ENCODE measurements around the gene MAML3. TPM values are rescaled to one million over a fixed set of nuclear protein-coding genes. Genes with fewer than 3 reads are reported as not detected.

MAML3 gene
- total RNA-seq, 1 donor from 2014 or later, result 9.5 TPM

- DNase-seq (ENCODE audit: low read depth, low spot score), result no peak
Measured at GRCh38 chr4:140078366-140078765, 75.6 kb downstream of the MAML3 start.

- no peak for DNase-seq (ENCODE audit: low read depth, low spot score)
Measured at GRCh38 chr4:140076307-140076706, 77.7 kb downstream of the MAML3 start.

GRCh38 chr4:140071806-140072205 is 82.2 kb downstream of the MAML3 start:
- DNase-seq (ENCODE audit: low read depth, low spot score), result no peak

GRCh38 chr4:140070973-140071372 is 83.0 kb downstream of the MAML3 start:
- no peak for DNase-seq (ENCODE audit: low read depth, low spot score)

- DNase-seq (ENCODE audit: low read depth, low spot score), result no peak
Measured at GRCh38 chr4:140070366-140070765, 83.6 kb downstream of the MAML3 start.

GRCh38 chr4:140069066-140069465 is 84.9 kb downstream of the MAML3 start:
- DNase-seq (ENCODE audit: low read depth, low spot score), result no peak

- no peak for DNase-seq (ENCODE audit: low read depth, low spot score)
Measured at GRCh38 chr4:140068271-140068670, 85.7 kb downstream of the MAML3 start.

- DNase-seq (ENCODE audit: low read depth, low spot score), result no peak
Measured at GRCh38 chr4:140066031-140066930, 87.7 kb downstream of the MAML3 start.

GRCh38 chr4:140065393-140065792 is 88.6 kb downstream of the MAML3 start:
- DNase-seq (ENCODE audit: low read depth, low spot score), result no peak

- no peak for DNase-seq (ENCODE audit: low read depth, low spot score)
Measured at GRCh38 chr4:140061659-140062289, 92.2 kb downstream of the MAML3 start.

- DNase-seq (ENCODE audit: low read depth, low spot score), result no peak
Measured at GRCh38 chr4:140061194-140061593, 92.8 kb downstream of the MAML3 start.

- no peak for DNase-seq (ENCODE audit: low read depth, low spot score)
Measured at GRCh38 chr4:140059159-140059558, 94.8 kb downstream of the MAML3 start.

- DNase-seq (ENCODE audit: low read depth, low spot score), result no peak
Measured at GRCh38 chr4:140057701-140058100, 96.3 kb downstream of the MAML3 start.

GRCh38 chr4:140056015-140056414 is 98.0 kb downstream of the MAML3 start:
- DNase-seq (ENCODE audit: low read depth, low spot score), result no peak

- DNase-seq (ENCODE audit: low read depth, low spot score), result no peak
Measured at GRCh38 chr4:140054861-140055260, 99.1 kb downstream of the MAML3 start.

- DNase-seq (ENCODE audit: low read depth, low spot score), result no peak
Measured at GRCh38 chr4:140053185-140053584, 100.8 kb downstream of the MAML3 start.

GRCh38 chr4:140052050-140052449 is 101.9 kb downstream of the MAML3 start:
- no peak for DNase-seq (ENCODE audit: low read depth, low spot score)

- no peak for DNase-seq (ENCODE audit: low read depth, low spot score)
Measured at GRCh38 chr4:140049849-140050637, 103.9 kb downstream of the MAML3 start.

- DNase-seq (ENCODE audit: low read depth, low spot score), result peak; percentile 45
Measured at GRCh38 chr4:140049024-140049848, 104.7 kb downstream of the MAML3 start.

GRCh38 chr4:140048419-140048995 is 105.5 kb downstream of the MAML3 start:
- DNase-seq (ENCODE audit: low read depth, low spot score), result no peak

- no peak for DNase-seq (ENCODE audit: low read depth, low spot score)
Measured at GRCh38 chr4:140047786-140048185, 106.2 kb downstream of the MAML3 start.

Measured in pulmonary artery endothelial cell (primary cell).